GM23338 (cell line): ENCODE data around the gene CYTH1. TPM values are rescaled to one million over a fixed set of nuclear protein-coding genes. Genes with fewer than 3 reads are reported as not detected.
A peak's percentile ranks its signal among the peaks of the same experiment; 100 is the strongest.

Source experiments
- ATAC-seq: fragments of 200-7000 bp; cut with Tn5 transposase; 3 replicates; pipeline ENCODE4 v1.9.1; 2020
- DNase-seq: peaks from one replicate; pipeline ENCODE4 v3.0.0-alpha.2; 2015; ENCODE audit warnings: low spot score
- H2AFZ ChIP-seq: fragments of 200-600 bp; sonication (generic); 2 replicates; pipeline ENCODE4 v1.8.0; 2016; ENCODE audit warnings: antibody characterized with exemption, mild to moderate bottlenecking, moderate library complexity
- H3F3A ChIP-seq: fragments of 200-600 bp; sonication (generic); replicated peaks from 2 replicates; pipeline ENCODE4 v1.8.0; 2017; ENCODE audit warnings: antibody characterized with exemption, mixed run types, low read depth
- H3K27ac ChIP-seq: fragments of 200-600 bp; sonication (generic); 2 replicates; pipeline ENCODE4 v1.6.1; 2016; ENCODE audit warnings: low read depth
- H3K27me3 ChIP-seq: fragments of 200-600 bp; sonication (generic); 2 replicates; pipeline ENCODE4 v1.8.0; 2016; ENCODE audit warnings: mild to moderate bottlenecking, mixed run types, moderate library complexity; ENCODE audit not compliant: insufficient read depth
- H3K36me3 ChIP-seq: fragments of 200-600 bp; sonication (generic); 2 replicates; pipeline ENCODE4 v1.8.0; 2016; ENCODE audit warnings: mild to moderate bottlenecking; ENCODE audit not compliant: insufficient read depth
- H3K4me1 ChIP-seq: fragments of 200-600 bp; sonication (generic); 2 replicates; pipeline ENCODE4 v1.8.0; 2016; ENCODE audit warnings: mild to moderate bottlenecking, moderate library complexity; ENCODE audit not compliant: insufficient read depth
- H3K4me2 ChIP-seq: fragments of 200-600 bp; sonication (generic); 2 replicates; pipeline ENCODE4 v1.7.1; 2017; ENCODE audit warnings: mixed run types
- H3K4me3 ChIP-seq: fragments of 200-600 bp; sonication (generic); 2 replicates; pipeline ENCODE4 v1.6.1; 2016; ENCODE audit warnings: mixed run types
- H3K79me2 ChIP-seq: fragments of 200-600 bp; sonication (generic); replicated peaks from 2 replicates; pipeline ENCODE4 v1.8.0; 2017; ENCODE audit warnings: mild to moderate bottlenecking; ENCODE audit not compliant: insufficient read depth
- H3K9me2 ChIP-seq: fragments of 200-600 bp; sonication (generic); 2 replicates; pipeline ENCODE4 v1.8.0; 2017; ENCODE audit not compliant: insufficient read depth
- H4K20me1 ChIP-seq: fragments of 200-600 bp; sonication (generic); replicated peaks from 2 replicates; pipeline ENCODE4 v1.8.0; 2017; ENCODE audit warnings: mild to moderate bottlenecking; ENCODE audit not compliant: insufficient read depth
- H3K27ac Mint-ChIP-seq: 2 replicates; pipeline ENCODE4 v1.8.0; 2020; ENCODE audit warnings: inconsistent platforms, mild to moderate bottlenecking, moderate library complexity, mixed read lengths
- H3K27me3 Mint-ChIP-seq: 3 replicates; pipeline ENCODE4 v1.8.0; 2022; ENCODE audit warnings: low read depth, mild to moderate bottlenecking, moderate library complexity, mixed read lengths, inconsistent platforms; ENCODE audit not compliant: insufficient read depth, poor library complexity
- H3K36me3 Mint-ChIP-seq: 3 replicates; pipeline ENCODE4 v1.8.0; 2021; ENCODE audit warnings: low read depth, mild to moderate bottlenecking, inconsistent platforms, moderate library complexity, mixed read lengths
- H3K4me1 Mint-ChIP-seq: 3 replicates; pipeline ENCODE4 v1.8.0; 2020; ENCODE audit warnings: mild to moderate bottlenecking, inconsistent platforms, mixed read lengths
- H3K4me3 Mint-ChIP-seq: 3 replicates; pipeline ENCODE4 v1.8.0; 2021; ENCODE audit warnings: moderate library complexity, mild to moderate bottlenecking, inconsistent platforms, mixed read lengths
- H3K9me3 Mint-ChIP-seq: 3 replicates; pipeline ENCODE4 v1.8.0; 2020; ENCODE audit warnings: moderate library complexity, mild to moderate bottlenecking, inconsistent platforms, mixed read lengths
- CREB1 ChIP-seq: fragments of 250-450 bp; sonication (Bioruptor Pico); IDR thresholded peaks from 2 replicates; pipeline ENCODE4 v1.5.0; 2020; ENCODE audit warnings: low read depth, mild to moderate bottlenecking, moderate library complexity
- CTCF ChIP-seq, 2 experiments: fragments of 200-600 bp in 1 of 2; sonication (generic) in 1 of 2; conservative IDR thresholded peaks; 2 replicates each; pipeline versions ENCODE4 v1.5.1 to v1.6.1; 2016 to 2017; ENCODE audit warnings: antibody characterized with exemption in 2 of 2, low read depth in 2 of 2, mild to moderate bottlenecking in 2 of 2, moderate library complexity in 1 of 2
- ETS1 ChIP-seq: IDR thresholded peaks from 2 replicates; pipeline ENCODE4 v1.6.1; 2016; ENCODE audit warnings: antibody characterized with exemption
- POLR2AphosphoS5 ChIP-seq: IDR thresholded peaks from 2 replicates; pipeline ENCODE4 v1.6.1; 2016; ENCODE audit warnings: antibody characterized with exemption, low read depth
- REST ChIP-seq: IDR thresholded peaks from one replicate; pipeline ENCODE4 v1.6.1; 2018; ENCODE audit warnings: antibody characterized with exemption; ENCODE audit not compliant: unreplicated experiment
- ZNF114 ChIP-seq: fragments of 250-450 bp; sonication (Bioruptor Pico); IDR thresholded peaks from 2 replicates; pipeline ENCODE4 v1.5.0; 2020; ENCODE audit warnings: mild to moderate bottlenecking, moderate library complexity
- polyA plus RNA-seq: library from polyadenylated mRNA; unstranded; fragments of >200 nt; fragmentation: Nextera tagmentation; extraction: Ambion mirVana; gene quantifications from 2 replicates; pipeline ENCODE4 v1.2.1, GENCODE V29; 2016
- total RNA-seq: library from RNA; depleted of rRNA; stranded (reverse); fragments of >200 nt; shearing (Covaris generic); gene quantifications from 2 replicates; pipeline ENCODE4 v1.2.3, GENCODE V29; 2014

Gene CYTH1
- total and polyA plus RNA-seq, 2 experiments from 2014 or later, result 13.8 to 14.5 TPM

GRCh38 chr17:78723957-78724356, 58.1 kb downstream of the CYTH1 start (continued):
- TF ChIP-seq CTCF (conservative IDR thresholded peaks at IDR 0.05; ENCODE audit: low read depth in 2 of 2) (no peak), POLR2AphosphoS5 (no peak), ZNF114 (CRISPR knock-in tag) (no peak), REST (no peak)

DNA sequence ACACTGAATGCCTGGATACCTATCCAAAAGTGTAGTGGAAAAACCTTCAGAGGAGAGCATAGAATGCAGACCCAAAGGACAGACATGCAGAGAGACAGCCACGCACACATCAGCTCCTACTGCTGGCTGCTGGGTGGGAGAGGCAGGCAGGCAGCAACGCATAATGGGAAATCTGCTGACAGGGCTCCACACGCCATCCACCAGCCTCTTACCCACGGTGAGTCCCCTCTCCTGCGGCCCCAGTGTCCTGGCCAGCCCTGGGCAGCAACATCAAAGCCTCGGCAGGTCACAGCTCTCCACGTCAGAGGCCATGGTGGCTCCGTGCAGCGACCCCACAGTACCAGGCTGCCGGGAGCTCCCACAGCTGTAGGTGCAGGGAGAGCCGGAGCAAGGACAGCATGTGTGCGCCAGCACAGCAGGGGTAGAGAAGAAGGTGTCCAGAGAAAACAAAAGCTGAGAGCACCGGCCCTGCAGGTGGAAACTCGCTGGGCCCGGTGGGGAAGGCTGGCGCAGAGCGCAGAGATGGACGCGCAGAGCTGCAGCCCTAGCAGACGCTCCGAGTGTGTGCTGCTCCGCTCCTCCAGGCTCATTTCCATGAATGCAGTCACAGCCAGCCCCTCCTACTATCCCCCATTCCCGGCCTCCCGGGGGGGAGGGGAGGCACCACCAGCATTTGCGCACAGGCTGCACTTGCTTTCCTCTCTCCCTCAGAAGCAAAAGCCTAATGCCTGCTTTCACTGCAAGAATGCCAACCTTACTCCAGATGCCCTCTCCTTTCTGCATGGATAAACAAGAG, 58.9 kb downstream of the CYTH1 start:
- no peaks in the 10 kb centered on the region for H3K27me3 ChIP-seq
- Mint-ChIP-seq H3K27ac (no peak overlapping the region), H3K4me1 (peaks cover 63% of the 10 kb centered on the region), H3K4me3 (peak overlapping the region; percentile 75), H3K9me3 (no peaks in the 10 kb centered on the region), H3K27me3 (peaks cover 19% of the 10 kb centered on the region), H3K36me3 (no peaks in the 10 kb centered on the region)
- peaks cover 7% of the 10 kb centered on the region for H4K20me1 ChIP-seq
- H3K4me1 ChIP-seq, result peaks cover 55% of the 10 kb centered on the region
- H3K27ac ChIP-seq, result peak overlapping the region; percentile 26; the same call in 1 of the 2 replicates
- TF ChIP-seq ETS1 (no peak), CREB1 (CRISPR knock-in tag) (0 out of 2 replicates have a peak, but pooled peaks have one; percentile 4)
- no peaks in the 10 kb centered on the region for H3K9me2 ChIP-seq
- H3F3A ChIP-seq, result peaks cover 16% of the 10 kb centered on the region; the same call in 1 of the 2 replicates
- DNase-seq, result peak; percentile 83
- peak overlapping the region; percentile 92 for H3K4me2 ChIP-seq
- H2AFZ ChIP-seq, result 0 out of 2 replicates have a peak overlapping the region, but pooled peaks have one; percentile 47
- peaks cover 35% of the 10 kb centered on the region for H3K79me2 ChIP-seq
- peak overlapping the region; percentile 60 for H3K4me3 ChIP-seq
- ATAC-seq, result peak; percentile 91
- H3K36me3 ChIP-seq, result no peaks in the 10 kb centered on the region
